Panc1 (cell line): ENCODE data around the gene GCN1.

Source experiments
- POLR2AphosphoS5 ChIP-seq: IDR thresholded peaks from 2 replicates; pipeline ENCODE4 v1.6.1; 2012; ENCODE audit warnings: mild to moderate bottlenecking, low read depth, low read length, moderate library complexity
- TF ChIP-seq, protein P1 (sequence below): fragments of 450-650 bp; IDR thresholded peaks from 2 replicates; pipeline ENCODE4 v1.5.1; 2017; ENCODE audit warnings: mild to moderate bottlenecking

DNA sequence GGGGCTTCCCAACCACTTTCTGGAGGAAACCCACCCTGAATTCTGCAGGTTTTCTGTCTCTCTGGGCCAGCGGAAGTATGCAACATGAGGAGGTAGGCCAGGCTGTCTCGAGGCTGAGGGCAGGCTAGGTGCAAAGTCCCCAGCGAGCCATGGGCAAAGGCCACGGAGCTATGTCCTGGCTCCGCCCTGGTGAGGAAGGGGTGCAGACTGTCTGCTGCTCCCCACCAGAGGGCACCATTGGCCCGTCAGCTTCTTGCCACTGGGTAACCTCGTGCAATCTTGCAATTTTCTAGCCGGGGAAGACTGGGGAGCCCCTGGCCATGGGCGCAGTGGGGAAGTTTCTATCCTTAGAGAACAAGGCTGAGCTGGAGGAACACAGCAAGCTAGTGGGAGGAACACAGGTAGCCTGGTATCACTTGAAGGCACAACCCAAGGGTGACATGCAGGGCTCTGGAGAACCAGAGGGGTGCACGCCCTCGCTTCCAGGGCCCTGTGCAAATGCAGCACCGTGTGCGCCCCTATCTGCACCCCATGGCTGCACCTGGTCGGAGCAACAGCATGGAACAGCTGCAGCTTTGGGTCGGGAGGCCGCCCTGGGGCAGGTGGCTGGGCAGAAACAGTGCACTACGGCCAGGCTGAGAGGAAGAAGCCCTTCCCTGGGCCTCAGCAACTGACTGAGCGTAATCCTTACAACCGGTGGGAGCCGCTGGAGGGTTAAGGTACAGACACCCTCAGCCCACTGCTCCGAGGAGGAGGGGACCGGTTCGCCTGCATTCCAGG, 34.0 kb upstream of the GCN1 start:
- TF ChIP-seq POLR2AphosphoS5: peak; percentile 25; the same call in 1 of the 2 replicates
- TF ChIP-seq, protein P1, sequence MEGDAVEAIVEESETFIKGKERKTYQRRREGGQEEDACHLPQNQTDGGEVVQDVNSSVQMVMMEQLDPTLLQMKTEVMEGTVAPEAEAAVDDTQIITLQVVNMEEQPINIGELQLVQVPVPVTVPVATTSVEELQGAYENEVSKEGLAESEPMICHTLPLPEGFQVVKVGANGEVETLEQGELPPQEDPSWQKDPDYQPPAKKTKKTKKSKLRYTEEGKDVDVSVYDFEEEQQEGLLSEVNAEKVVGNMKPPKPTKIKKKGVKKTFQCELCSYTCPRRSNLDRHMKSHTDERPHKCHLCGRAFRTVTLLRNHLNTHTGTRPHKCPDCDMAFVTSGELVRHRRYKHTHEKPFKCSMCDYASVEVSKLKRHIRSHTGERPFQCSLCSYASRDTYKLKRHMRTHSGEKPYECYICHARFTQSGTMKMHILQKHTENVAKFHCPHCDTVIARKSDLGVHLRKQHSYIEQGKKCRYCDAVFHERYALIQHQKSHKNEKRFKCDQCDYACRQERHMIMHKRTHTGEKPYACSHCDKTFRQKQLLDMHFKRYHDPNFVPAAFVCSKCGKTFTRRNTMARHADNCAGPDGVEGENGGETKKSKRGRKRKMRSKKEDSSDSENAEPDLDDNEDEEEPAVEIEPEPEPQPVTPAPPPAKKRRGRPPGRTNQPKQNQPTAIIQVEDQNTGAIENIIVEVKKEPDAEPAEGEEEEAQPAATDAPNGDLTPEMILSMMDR: peak; percentile 92
